ENCODE data around the gene C10orf120.

C10orf120 gene

GRCh38 chr10:122701652-122702051 lies 2.0 kb upstream of the C10orf120 start:
- Histone ChIP-seq H3K9me3 (ENCODE audit: control insufficient read depth, insufficient read depth, low read depth, low read length) (no peaks in the 10 kb centered on the region), H3K27ac (ENCODE audit: extremely low read depth, low read depth, low read length) (no peak overlapping the region), H3K36me3 (ENCODE audit: control insufficient read depth in 2 of 2, insufficient read depth in 1 of 2, low read length in 2 of 2) (no peaks in the 10 kb centered on the region), H3K4me1 (ENCODE audit: control insufficient read depth, insufficient read depth, low read length) (no peaks in the 10 kb centered on the region), H3K4me3 (ENCODE audit: low read depth, low read length) (no peak overlapping the region)
- CTCF ChIA-PET, result no interaction called here
- TF ChIP-seq ZNF404 (tag by site-specific recombination; IDR thresholded peaks at IDR 0.05) (no peak), PRDM1 (tag by site-specific recombination; IDR thresholded peaks at IDR 0.05) (no peak), ZNF560 (tag by site-specific recombination; IDR thresholded peaks at IDR 0.05; ENCODE audit: borderline replicate concordance) (no peak), ZNF830 (tag by site-specific recombination; IDR thresholded peaks at IDR 0.05; ENCODE audit: low read depth) (no peak), ZNF677 (tag by site-specific recombination; IDR thresholded peaks at IDR 0.05) (no peak), ZNF292 (tag by site-specific recombination; IDR thresholded peaks at IDR 0.05; ENCODE audit: borderline replicate concordance, low read depth) (no peak), ZNF202 (tag by site-specific recombination; IDR thresholded peaks at IDR 0.05; ENCODE audit: borderline replicate concordance) (no peak), ZNF624 (tag by site-specific recombination; IDR thresholded peaks at IDR 0.05) (no peak)
- POLR2A ChIA-PET, result no interaction called here

GRCh38 chr10:122696687-122697086 lies 3.0 kb downstream of the C10orf120 start:
- ChIA-PET POLR2A (no interaction called here), CTCF (interaction anchor here (0.8 to 1.4 kb wide), 2 partner anchors 47 to 533 kb away, joined by 6 to 7 read pairs; no protein-coding TSS in a partner anchor)
- TF ChIP-seq ZNF366 (tag by site-specific recombination; conservative IDR thresholded peaks at IDR 0.05), result no peak
- no peak for TF ChIP-seq ZNF292 (tag by site-specific recombination; IDR thresholded peaks at IDR 0.05; ENCODE audit: borderline replicate concordance, low read depth)
- no peak for TF ChIP-seq GLI2 (tag by site-specific recombination; IDR thresholded peaks at IDR 0.05; ENCODE audit: borderline replicate concordance, low read depth)
- no peak for TF ChIP-seq ATF2 (tag by site-specific recombination; IDR thresholded peaks at IDR 0.05; ENCODE audit: low read depth)
- no peak for TF ChIP-seq ZNF654 (tag by site-specific recombination; IDR thresholded peaks at IDR 0.05; ENCODE audit: low read depth)
- no peak for TF ChIP-seq ZNF621 (tag by site-specific recombination; IDR thresholded peaks at IDR 0.05)
- TF ChIP-seq ZNF10 (tag by site-specific recombination; IDR thresholded peaks at IDR 0.05), result no peak
- no peak for TF ChIP-seq ZNF473 (tag by site-specific recombination; IDR thresholded peaks at IDR 0.05)
- no peak for TF ChIP-seq ZNF157 (tag by site-specific recombination; IDR thresholded peaks at IDR 0.05)
- no peak for TF ChIP-seq ZBTB8A (tag by site-specific recombination; IDR thresholded peaks at IDR 0.05)
- TF ChIP-seq ZNF138 (tag by site-specific recombination; IDR thresholded peaks at IDR 0.05; ENCODE audit: borderline replicate concordance), result no peak
- no peak for TF ChIP-seq ZNF837 (tag by site-specific recombination; IDR thresholded peaks at IDR 0.05)
- no peak for TF ChIP-seq ZNF398 (tag by site-specific recombination; IDR thresholded peaks at IDR 0.05)
- no peak for TF ChIP-seq GFI1B (tag by site-specific recombination; IDR thresholded peaks at IDR 0.05)
- no peak overlapping the region for H3K4me3 ChIP-seq (ENCODE audit: low read depth, low read length)
- H3K27ac ChIP-seq (ENCODE audit: extremely low read depth, low read depth, low read length), result no peak overlapping the region
- no peaks in the 10 kb centered on the region for H3K9me3 ChIP-seq (ENCODE audit: control insufficient read depth, insufficient read depth, low read depth, low read length)
- H3K36me3 ChIP-seq (ENCODE audit: control insufficient read depth in 2 of 2, insufficient read depth in 1 of 2, low read length in 2 of 2), result no peaks in the 10 kb centered on the region
- H3K4me1 ChIP-seq (ENCODE audit: control insufficient read depth, insufficient read depth, low read length), result no peaks in the 10 kb centered on the region

- Histone ChIP-seq H3K36me3 (ENCODE audit: control insufficient read depth in 2 of 2, insufficient read depth in 1 of 2, low read length in 2 of 2) (no peaks in the 10 kb centered on the region), H3K4me1 (ENCODE audit: control insufficient read depth, insufficient read depth, low read length) (no peaks in the 10 kb centered on the region), H3K9me3 (ENCODE audit: control insufficient read depth, insufficient read depth, low read depth, low read length) (no peaks in the 10 kb centered on the region), H3K27ac (ENCODE audit: extremely low read depth, low read depth, low read length) (no peak overlapping the region), H3K4me3 (ENCODE audit: low read depth, low read length) (no peak overlapping the region)
- ChIA-PET CTCF (interaction anchor here (0.6 to 1.5 kb wide), 4 partner anchors 44 to 974 kb away, joined by 3 to 14 read pairs (median 6); no protein-coding TSS in a partner anchor), POLR2A (no interaction called here)
- TF ChIP-seq ZNF140 (tag by site-specific recombination; IDR thresholded peaks at IDR 0.05) (no peak), SCRT1 (tag by site-specific recombination; IDR thresholded peaks at IDR 0.05; ENCODE audit: borderline replicate concordance) (no peak), ZBTB7A (tag by site-specific recombination; IDR thresholded peaks at IDR 0.05; ENCODE audit: low read depth) (no peak), ZFP37 (tag by site-specific recombination; IDR thresholded peaks at IDR 0.05) (no peak), ZSCAN4 (tag by site-specific recombination; IDR thresholded peaks at IDR 0.05) (no peak), KLF8 (tag by site-specific recombination; IDR thresholded peaks at IDR 0.05) (no peak), ZSCAN16 (tag by site-specific recombination; IDR thresholded peaks at IDR 0.05) (no peak), MEIS1 (CRISPR knock-in tag; IDR thresholded peaks at IDR 0.05; ENCODE audit: borderline replicate concordance) (no peak), ZNF776 (tag by site-specific recombination; IDR thresholded peaks at IDR 0.05; ENCODE audit: borderline replicate concordance) (no peak), IKZF3 (tag by site-specific recombination; IDR thresholded peaks at IDR 0.05) (no peak)
Measured at GRCh38 chr10:122692744-122693143, 6.9 kb downstream of the C10orf120 start.

Data from HEK293 (cell line).